Mesendoderm (in vitro differentiated cells): Measurements from ENCODE around the gene ATG9A.

Source experiments
- DNase-seq: peaks from one replicate; pipeline ENCODE4 v3.0.0; 2013
- H2AK5ac ChIP-seq: 2 replicates; pipeline ENCODE4 v1.6.1; 2013; ENCODE audit warnings: low read length, inconsistent platforms
- H2BK120ac ChIP-seq: 2 replicates; pipeline ENCODE4 v1.6.1; 2013; ENCODE audit warnings: low read depth, mild to moderate bottlenecking, low read length, moderate library complexity, mixed read lengths
- H2BK15ac ChIP-seq: replicated peaks from 2 replicates; pipeline ENCODE4 v1.6.1; 2013; ENCODE audit warnings: low read depth, mild to moderate bottlenecking, moderate library complexity
- H2BK5ac ChIP-seq: 2 replicates; pipeline ENCODE4 v1.6.1; 2013; ENCODE audit warnings: low read length, inconsistent platforms
- H3K18ac ChIP-seq: 2 replicates; pipeline ENCODE4 v1.6.1; 2013; ENCODE audit warnings: mild to moderate bottlenecking, low read length, mixed read lengths
- H3K23ac ChIP-seq: one replicate; pipeline ENCODE4 v1.6.1; 2013; ENCODE audit warnings: low read length
- H3K27ac ChIP-seq: 2 replicates; pipeline ENCODE4 v1.5.1; 2013; ENCODE audit warnings: low read depth, mild to moderate bottlenecking, inconsistent platforms, low read length, moderate library complexity
- H3K27me3 ChIP-seq: 2 replicates; pipeline ENCODE4 v1.6.1; 2013; ENCODE audit warnings: low read length, control low read depth, mild to moderate bottlenecking, inconsistent platforms; ENCODE audit not compliant: insufficient read depth, poor library complexity
- H3K36me3 ChIP-seq: 2 replicates; pipeline ENCODE4 v1.6.1; 2013; ENCODE audit warnings: low read length, inconsistent platforms; ENCODE audit not compliant: control insufficient read depth, insufficient read depth
- H3K4ac ChIP-seq: one replicate; pipeline ENCODE4 v1.6.1; 2013; ENCODE audit warnings: low read depth, mild to moderate bottlenecking, low read length, moderate library complexity
- H3K4me1 ChIP-seq: 2 replicates; pipeline ENCODE4 v1.6.1; 2013; ENCODE audit warnings: low read depth, low read length, inconsistent platforms; ENCODE audit not compliant: control insufficient read depth
- H3K4me2 ChIP-seq: 2 replicates; pipeline ENCODE4 v1.6.1; 2013; ENCODE audit warnings: low read length
- H3K4me3 ChIP-seq: 2 replicates; pipeline ENCODE4 v1.5.1; 2013; ENCODE audit warnings: mild to moderate bottlenecking, low read length
- H3K56ac ChIP-seq: one replicate; pipeline ENCODE4 v1.6.1; 2013; ENCODE audit warnings: low read length
- H3K79me1 ChIP-seq: 2 replicates; pipeline ENCODE4 v1.6.1; 2013; ENCODE audit warnings: low read length, inconsistent platforms
- H3K79me2 ChIP-seq: 2 replicates; pipeline ENCODE4 v1.6.1; 2013; ENCODE audit warnings: mild to moderate bottlenecking, low read length; ENCODE audit not compliant: control insufficient read depth, insufficient read depth
- H3K9ac ChIP-seq: 2 replicates; pipeline ENCODE4 v1.6.1; 2013; ENCODE audit warnings: low read length, inconsistent platforms
- H4K5ac ChIP-seq: one replicate; pipeline ENCODE4 v1.6.1; 2013; ENCODE audit warnings: low read length
- H4K8ac ChIP-seq: one replicate; pipeline ENCODE4 v1.6.1; 2013; ENCODE audit warnings: low read depth, mild to moderate bottlenecking, control low read depth, low read length, moderate library complexity
- WGBS: extraction: QIAGEN DNeasy Blood & Tissue Kit; methylation state at CpG from one replicate; pipeline ENCODE4 v1.1.7; 2013; ENCODE audit warnings: low lambda C conversion rate, missing lambda C conversion rate; ENCODE audit not compliant: insufficient coverage; ENCODE audit errors: extremely low coverage; 5-methylcytosine and 5-hydroxymethylcytosine counted together

ATG9A gene

DNA sequence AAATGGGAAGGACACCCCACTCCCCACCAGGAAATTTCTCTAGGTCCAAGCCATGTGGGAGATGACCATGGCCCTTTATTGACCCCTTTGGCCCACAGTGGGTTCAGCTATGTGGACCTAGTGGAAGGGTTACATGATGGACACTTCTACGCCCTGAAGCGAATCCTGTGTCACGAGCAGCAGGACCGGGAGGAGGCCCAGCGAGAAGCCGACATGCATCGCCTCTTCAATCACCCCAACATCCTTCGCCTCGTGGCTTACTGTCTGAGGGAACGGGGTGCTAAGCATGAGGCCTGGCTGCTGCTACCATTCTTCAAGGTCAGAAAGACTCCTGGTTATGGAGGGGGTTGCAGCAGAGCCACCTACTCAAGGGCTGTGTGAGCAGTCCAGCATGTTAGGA lies 17.1 kb upstream of the ATG9A start:
- peaks cover 7% of the 10 kb centered on the region for H3K79me1 ChIP-seq
- H3K4me1 ChIP-seq, result peaks cover 2% of the 10 kb centered on the region
- no peak overlapping the region for H2BK15ac ChIP-seq
- H3K36me3 ChIP-seq, result no peaks in the 10 kb centered on the region
- H4K5ac ChIP-seq, result no peak overlapping the region
- no peak overlapping the region for H3K9ac ChIP-seq
- no peak overlapping the region for H3K4me3 ChIP-seq
- no peaks in the 10 kb centered on the region for H3K79me2 ChIP-seq
- no peak overlapping the region for H2AK5ac ChIP-seq
- H2BK120ac ChIP-seq, result no peak overlapping the region
- no peak overlapping the region for H2BK5ac ChIP-seq
- H3K4ac ChIP-seq, result no peak overlapping the region
- H3K27ac ChIP-seq, result no peak overlapping the region
- H3K56ac ChIP-seq, result no peak overlapping the region
- no peak for DNase-seq
- H3K23ac ChIP-seq, result no peak overlapping the region
- H4K8ac ChIP-seq, result no peak overlapping the region
- no peak overlapping the region for H3K4me2 ChIP-seq
- H3K18ac ChIP-seq, result no peak overlapping the region
- H3K27me3 ChIP-seq, result no peaks in the 10 kb centered on the region
- WGBS, result no CpG with 5 or more reads among the region's 10 CpGs

DNA sequence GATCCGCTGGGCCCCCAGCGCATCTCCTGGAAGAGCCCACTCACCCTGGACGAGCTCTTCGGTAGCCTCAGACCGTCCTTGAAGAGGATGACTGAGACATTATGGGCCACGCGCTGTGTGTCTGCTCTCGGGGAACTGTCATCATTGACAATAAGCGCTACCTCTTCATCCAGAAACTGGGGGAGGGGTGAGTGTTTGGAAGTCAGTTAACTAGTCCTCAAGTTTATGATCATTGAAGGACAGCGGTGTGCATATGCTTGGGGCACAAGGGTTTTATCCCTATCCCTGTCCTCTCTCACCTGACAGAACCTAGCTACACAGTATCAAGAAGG lies 16.4 kb upstream of the ATG9A start:
- H2BK15ac ChIP-seq, result no peak overlapping the region
- H2BK5ac ChIP-seq, result no peak overlapping the region
- peak overlapping the region; percentile 99 for H3K9ac ChIP-seq
- peak overlapping the region; percentile 78 for H3K4me2 ChIP-seq
- peaks cover 2% of the 10 kb centered on the region for H3K4me1 ChIP-seq
- H3K56ac ChIP-seq, result peak overlapping the region; percentile 100
- H3K36me3 ChIP-seq, result no peaks in the 10 kb centered on the region
- H3K4ac ChIP-seq, result peak overlapping the region; percentile 59
- no peaks in the 10 kb centered on the region for H3K27me3 ChIP-seq
- no peak overlapping the region for H3K18ac ChIP-seq
- no CpG with 5 or more reads among the region's 10 CpGs for WGBS
- no peak overlapping the region for H4K8ac ChIP-seq
- no peak overlapping the region for H3K23ac ChIP-seq
- no peak for DNase-seq
- H3K79me2 ChIP-seq, result no peaks in the 10 kb centered on the region
- H3K79me1 ChIP-seq, result peaks cover 7% of the 10 kb centered on the region
- peak overlapping the region; percentile 95 for H3K4me3 ChIP-seq
- H3K27ac ChIP-seq, result no peak overlapping the region
- H2AK5ac ChIP-seq, result peak overlapping the region; percentile 22
- no peak overlapping the region for H2BK120ac ChIP-seq
- H4K5ac ChIP-seq, result no peak overlapping the region

DNA sequence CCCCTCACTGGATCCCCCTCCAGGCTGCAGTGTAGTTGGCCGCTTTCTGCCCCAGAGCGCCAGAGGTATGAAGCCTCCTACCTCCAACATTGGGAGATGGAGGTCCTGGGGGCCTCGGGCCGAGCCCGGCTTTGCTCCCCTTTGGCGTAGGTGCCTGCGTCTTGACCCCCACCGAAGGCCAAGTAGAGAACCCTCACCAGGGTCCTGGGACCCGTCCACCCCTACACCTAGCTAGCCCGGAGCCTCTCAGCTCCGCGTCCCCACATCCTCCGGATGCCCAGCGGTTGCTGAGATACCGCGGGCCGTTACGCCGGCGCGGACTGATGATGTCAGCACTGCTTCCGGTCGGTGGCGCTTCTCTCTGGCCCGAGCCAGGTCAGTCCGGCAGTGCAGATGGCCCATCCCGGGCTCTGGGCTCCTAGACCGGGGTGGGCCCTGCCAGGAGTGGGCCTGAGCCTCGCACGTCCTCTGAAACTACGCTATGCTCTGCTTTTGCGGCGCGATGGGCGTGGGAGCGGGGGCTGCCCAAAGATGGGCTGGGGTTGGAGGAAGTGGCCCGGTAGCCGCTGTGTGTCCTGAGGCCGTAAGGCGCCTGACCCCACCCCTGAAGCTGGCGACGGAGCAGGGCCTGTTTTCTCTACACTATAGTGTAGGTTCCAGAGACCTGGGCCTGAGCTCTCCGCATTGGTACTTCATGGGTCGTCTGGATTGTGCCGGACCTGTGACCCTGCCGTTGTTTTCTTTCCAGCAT lies 15.9 kb upstream of the ATG9A start, which contains the start of the genes GLB1L and STK16:
GLB1L (minus strand) TSS at position 297 of the 751 bp plus-strand sequence. CDS start 1,871 bp downstream, outside the sequence.
STK16 (plus strand) TSS at position 332 of the 751 bp plus-strand sequence. CDS start 521 bp downstream, outside the sequence.
- Histone ChIP-seq H2BK120ac (no peak within 1 kb of the TSS), H3K4ac (peak within 1 kb of the TSS; percentile 59)
- no CpG with 5 or more reads among the region's 46 CpGs for WGBS

DNA sequence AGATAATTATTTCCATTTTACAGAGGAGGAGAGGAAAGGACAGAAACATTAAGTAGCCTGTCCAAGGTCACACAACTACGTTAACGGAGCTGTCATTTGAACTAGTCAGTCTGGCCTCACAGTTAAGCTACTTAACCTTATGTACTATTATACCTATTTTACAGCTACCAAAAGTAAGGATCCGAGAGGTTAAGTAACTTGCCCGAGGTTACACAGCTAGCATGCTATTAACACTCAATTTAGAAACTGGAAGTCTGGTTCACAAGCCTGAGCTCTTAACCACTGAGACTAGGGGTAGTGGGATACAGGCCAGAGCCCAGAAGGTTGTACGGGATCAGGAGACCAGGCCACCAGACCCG lies 15.3 kb upstream of the ATG9A start:
- Histone ChIP-seq H2BK5ac (no peak overlapping the region), H3K23ac (no peak overlapping the region), H2BK120ac (no peak overlapping the region), H4K5ac (peak overlapping the region; percentile 12), H3K4me3 (peak overlapping the region; percentile 31), H4K8ac (peak overlapping the region; percentile 69), H3K4me2 (peak overlapping the region; percentile 22), H3K4ac (peak overlapping the region; percentile 28), H3K79me2 (no peaks in the 10 kb centered on the region), H3K4me1 (peaks cover 2% of the 10 kb centered on the region), H3K27ac (no peak overlapping the region), H2BK15ac (no peak overlapping the region), H3K27me3 (no peaks in the 10 kb centered on the region), H3K79me1 (peaks cover 7% of the 10 kb centered on the region), H3K56ac (peak overlapping the region; percentile 82), H3K36me3 (no peaks in the 10 kb centered on the region), H2AK5ac (no peak overlapping the region), H3K18ac (peak overlapping the region; percentile 13), H3K9ac (peak overlapping the region; percentile 55)
- DNase-seq, result no peak
- whole genome bisulfite sequencing, result no CpG with 5 or more reads among the region's 6 CpGs

More for the DNA sequence above, 15.9 kb upstream of the ATG9A start, which contains the start of the genes GLB1L and STK16:
- H4K5ac ChIP-seq, result peak within 1 kb of the TSS; percentile 12
- H3K18ac ChIP-seq, result peak within 1 kb of the TSS; percentile 13
- H3K9ac ChIP-seq, result peak within 1 kb of the TSS; percentile 99
- no peaks in the 10 kb centered on the region for H3K36me3 ChIP-seq
- H3K4me1 ChIP-seq, result peaks cover 2% of the 10 kb centered on the region
- no peaks in the 10 kb centered on the region for H3K79me2 ChIP-seq
- H2BK5ac ChIP-seq, result peak within 1 kb of the TSS; percentile 76
- DNase-seq, result peak; percentile 97
- peak within 1 kb of the TSS; percentile 69 for H4K8ac ChIP-seq
- no peak within 1 kb of the TSS for H3K27ac ChIP-seq
- no peak within 1 kb of the TSS for H2BK15ac ChIP-seq
- peak within 1 kb of the TSS; percentile 22 for H2AK5ac ChIP-seq
- peaks cover 7% of the 10 kb centered on the region for H3K79me1 ChIP-seq
- H3K27me3 ChIP-seq, result no peaks in the 10 kb centered on the region
- peak within 1 kb of the TSS; percentile 89 for H3K23ac ChIP-seq
- peak within 1 kb of the TSS; percentile 100 for H3K56ac ChIP-seq
- peak within 1 kb of the TSS; percentile 78 for H3K4me2 ChIP-seq
- peak within 1 kb of the TSS; percentile 95 for H3K4me3 ChIP-seq

DNA sequence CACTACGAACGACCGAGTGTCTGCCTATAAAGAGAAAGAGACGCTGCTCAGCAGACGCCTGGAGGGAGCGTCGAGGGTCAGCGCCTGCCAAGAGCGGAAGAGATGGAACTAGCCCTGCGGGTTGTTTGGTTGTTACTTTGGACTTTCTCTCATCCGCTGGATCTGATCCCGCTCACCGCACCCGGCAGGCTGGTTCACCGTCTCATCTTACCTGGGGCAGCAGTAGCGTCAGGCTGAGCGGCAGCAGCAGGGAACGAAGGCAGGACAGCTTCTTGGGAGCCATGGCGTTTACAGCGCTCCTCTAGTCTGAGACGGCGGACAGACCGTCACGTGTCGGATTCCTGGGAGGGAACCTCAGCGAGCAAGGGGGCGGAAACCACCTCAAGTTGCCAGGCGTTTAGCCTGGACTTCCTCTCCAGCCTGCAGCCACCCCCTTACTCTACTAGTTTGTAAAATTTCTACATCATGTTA lies 13.9 kb upstream of the ATG9A start:
- no peak overlapping the region for H3K9ac ChIP-seq

More for the DNA sequence above, 13.9 kb upstream of the ATG9A start:
- Histone ChIP-seq H3K79me2 (no peaks in the 10 kb centered on the region), H4K5ac (no peak overlapping the region), H3K36me3 (no peaks in the 10 kb centered on the region), H3K79me1 (peaks cover 7% of the 10 kb centered on the region), H3K4ac (no peak overlapping the region), H2BK15ac (no peak overlapping the region), H4K8ac (no peak overlapping the region), H2AK5ac (no peak overlapping the region), H3K56ac (peak overlapping the region; percentile 1), H3K27ac (no peak overlapping the region), H3K18ac (no peak overlapping the region), H3K27me3 (no peaks in the 10 kb centered on the region), H3K23ac (no peak overlapping the region), H3K4me3 (no peak overlapping the region), H2BK120ac (no peak overlapping the region), H3K4me2 (no peak overlapping the region), H2BK5ac (no peak overlapping the region), H3K4me1 (peaks cover 2% of the 10 kb centered on the region)
- no peak for DNase-seq
- WGBS, result no CpG with 5 or more reads among the region's 28 CpGs
